Liver (tissue), 3 donors: ENCODE measurements around the gene FOXRED2.

ENCODE experiments used
- GABPA ChIP-seq, 2 donors: IDR thresholded peaks in 1 of 2; conservative IDR thresholded peaks in 1 of 2; 2 replicates each; pipeline ENCODE4 v1.6.1; 2016; ENCODE audit warnings: antibody characterized with exemption in 2 of 2, mild to moderate bottlenecking in 1 of 2, moderate library complexity in 1 of 2
- SP1 ChIP-seq: IDR thresholded peaks from 2 replicates; pipeline ENCODE4 v1.6.1; 2018; ENCODE audit warnings: antibody characterized with exemption, mild to moderate bottlenecking
- TAF1 ChIP-seq: conservative IDR thresholded peaks from 2 replicates; pipeline ENCODE4 v1.6.1; 2016; ENCODE audit warnings: antibody characterized with exemption, mild to moderate bottlenecking
- TF ChIP-seq, protein P1 (sequence below): fragments of 150-350 bp; IDR thresholded peaks from 2 replicates; pipeline ENCODE4 v1.5.1; 2017; ENCODE audit warnings: improper control_type of control experiment, low read depth, low read length; ENCODE audit not compliant: missing input control
- TF ChIP-seq, protein P2 (sequence below): IDR thresholded peaks from 2 replicates; pipeline ENCODE4 v1.6.1; 2016; ENCODE audit warnings: antibody characterized with exemption
- TF ChIP-seq, protein P3 (sequence below): IDR thresholded peaks from 2 replicates; pipeline ENCODE4 v1.6.1; 2016; ENCODE audit warnings: antibody characterized with exemption, mild to moderate bottlenecking
- donor health status: healthy.
- donor health status: healthy.

DNA sequence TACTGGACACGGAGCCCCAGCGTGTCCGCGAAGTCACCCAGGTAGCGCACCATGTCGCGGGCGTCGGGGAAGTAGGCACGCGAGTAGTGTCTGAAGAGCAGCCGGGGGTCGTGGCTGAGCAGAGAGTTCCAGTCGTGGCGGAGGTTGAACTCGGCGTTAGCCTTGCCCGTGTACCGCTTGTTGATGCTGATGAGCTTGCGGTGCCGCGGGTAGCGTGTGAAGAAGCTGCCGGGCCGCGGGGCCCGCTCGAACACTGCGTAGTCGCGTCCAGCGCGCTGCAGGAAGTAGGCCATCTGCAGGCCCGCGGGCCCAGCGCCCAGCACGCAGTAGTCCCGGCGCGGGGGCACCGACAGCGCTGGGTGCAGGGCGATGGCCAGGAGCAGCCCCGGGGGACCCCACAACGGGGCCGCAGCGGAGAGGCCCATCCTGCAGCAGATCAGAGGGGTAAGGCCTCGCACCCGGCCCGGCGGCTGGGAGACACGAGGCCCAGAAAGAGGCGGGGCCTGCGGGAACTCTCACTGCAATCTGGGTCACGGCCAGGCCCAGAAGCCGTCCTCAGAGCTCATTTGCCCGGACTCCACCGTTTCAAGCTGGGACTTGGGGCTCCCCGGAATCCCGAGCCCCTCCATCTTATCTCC is 723 bp downstream of the FOXRED2 start:
- TF ChIP-seq, protein P1, sequence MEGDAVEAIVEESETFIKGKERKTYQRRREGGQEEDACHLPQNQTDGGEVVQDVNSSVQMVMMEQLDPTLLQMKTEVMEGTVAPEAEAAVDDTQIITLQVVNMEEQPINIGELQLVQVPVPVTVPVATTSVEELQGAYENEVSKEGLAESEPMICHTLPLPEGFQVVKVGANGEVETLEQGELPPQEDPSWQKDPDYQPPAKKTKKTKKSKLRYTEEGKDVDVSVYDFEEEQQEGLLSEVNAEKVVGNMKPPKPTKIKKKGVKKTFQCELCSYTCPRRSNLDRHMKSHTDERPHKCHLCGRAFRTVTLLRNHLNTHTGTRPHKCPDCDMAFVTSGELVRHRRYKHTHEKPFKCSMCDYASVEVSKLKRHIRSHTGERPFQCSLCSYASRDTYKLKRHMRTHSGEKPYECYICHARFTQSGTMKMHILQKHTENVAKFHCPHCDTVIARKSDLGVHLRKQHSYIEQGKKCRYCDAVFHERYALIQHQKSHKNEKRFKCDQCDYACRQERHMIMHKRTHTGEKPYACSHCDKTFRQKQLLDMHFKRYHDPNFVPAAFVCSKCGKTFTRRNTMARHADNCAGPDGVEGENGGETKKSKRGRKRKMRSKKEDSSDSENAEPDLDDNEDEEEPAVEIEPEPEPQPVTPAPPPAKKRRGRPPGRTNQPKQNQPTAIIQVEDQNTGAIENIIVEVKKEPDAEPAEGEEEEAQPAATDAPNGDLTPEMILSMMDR, result no peak
- TF ChIP-seq, protein P2, sequence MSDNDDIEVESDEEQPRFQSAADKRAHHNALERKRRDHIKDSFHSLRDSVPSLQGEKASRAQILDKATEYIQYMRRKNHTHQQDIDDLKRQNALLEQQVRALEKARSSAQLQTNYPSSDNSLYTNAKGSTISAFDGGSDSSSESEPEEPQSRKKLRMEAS, result no peak
- TF ChIP-seq SP1 (no peak), GABPA (IDR thresholded peaks at IDR 0.05 in 1 of 2, conservative IDR thresholded peaks at IDR 0.05 in 1 of 2) (no peak), TAF1 (no peak)
- TF ChIP-seq, protein P3, sequence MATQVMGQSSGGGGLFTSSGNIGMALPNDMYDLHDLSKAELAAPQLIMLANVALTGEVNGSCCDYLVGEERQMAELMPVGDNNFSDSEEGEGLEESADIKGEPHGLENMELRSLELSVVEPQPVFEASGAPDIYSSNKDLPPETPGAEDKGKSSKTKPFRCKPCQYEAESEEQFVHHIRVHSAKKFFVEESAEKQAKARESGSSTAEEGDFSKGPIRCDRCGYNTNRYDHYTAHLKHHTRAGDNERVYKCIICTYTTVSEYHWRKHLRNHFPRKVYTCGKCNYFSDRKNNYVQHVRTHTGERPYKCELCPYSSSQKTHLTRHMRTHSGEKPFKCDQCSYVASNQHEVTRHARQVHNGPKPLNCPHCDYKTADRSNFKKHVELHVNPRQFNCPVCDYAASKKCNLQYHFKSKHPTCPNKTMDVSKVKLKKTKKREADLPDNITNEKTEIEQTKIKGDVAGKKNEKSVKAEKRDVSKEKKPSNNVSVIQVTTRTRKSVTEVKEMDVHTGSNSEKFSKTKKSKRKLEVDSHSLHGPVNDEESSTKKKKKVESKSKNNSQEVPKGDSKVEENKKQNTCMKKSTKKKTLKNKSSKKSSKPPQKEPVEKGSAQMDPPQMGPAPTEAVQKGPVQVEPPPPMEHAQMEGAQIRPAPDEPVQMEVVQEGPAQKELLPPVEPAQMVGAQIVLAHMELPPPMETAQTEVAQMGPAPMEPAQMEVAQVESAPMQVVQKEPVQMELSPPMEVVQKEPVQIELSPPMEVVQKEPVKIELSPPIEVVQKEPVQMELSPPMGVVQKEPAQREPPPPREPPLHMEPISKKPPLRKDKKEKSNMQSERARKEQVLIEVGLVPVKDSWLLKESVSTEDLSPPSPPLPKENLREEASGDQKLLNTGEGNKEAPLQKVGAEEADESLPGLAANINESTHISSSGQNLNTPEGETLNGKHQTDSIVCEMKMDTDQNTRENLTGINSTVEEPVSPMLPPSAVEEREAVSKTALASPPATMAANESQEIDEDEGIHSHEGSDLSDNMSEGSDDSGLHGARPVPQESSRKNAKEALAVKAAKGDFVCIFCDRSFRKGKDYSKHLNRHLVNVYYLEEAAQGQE, result no peak
